ENCODE results near the gene SLC16A10.
"Not testable (repeated sequence)": the region's sequence is repeated elsewhere in the genome, so short reads cannot be mapped to it uniquely, and the experiment has no call there.

SLC16A10 gene

DNA sequence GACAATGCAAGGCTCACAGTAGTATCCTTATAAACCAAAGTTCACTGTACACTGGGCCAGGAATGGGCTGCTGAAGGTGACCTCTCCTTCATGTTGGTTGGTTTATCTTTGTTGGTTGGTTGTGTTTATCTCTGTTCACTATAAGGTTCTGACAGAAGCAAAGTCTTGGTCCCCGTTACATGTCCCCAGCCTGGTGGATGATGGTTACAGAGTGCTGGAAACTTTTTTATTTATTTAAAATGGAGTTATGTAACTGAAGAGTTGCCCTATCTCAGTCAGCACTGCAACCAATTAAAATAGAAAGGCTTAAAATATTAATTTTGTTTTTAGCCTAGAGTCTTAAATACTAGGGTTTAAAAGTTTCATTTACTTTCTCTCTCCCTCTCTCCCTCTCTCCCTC, 100.6 kb downstream of the SLC16A10 start:
- TF ChIP-seq, protein P1, sequence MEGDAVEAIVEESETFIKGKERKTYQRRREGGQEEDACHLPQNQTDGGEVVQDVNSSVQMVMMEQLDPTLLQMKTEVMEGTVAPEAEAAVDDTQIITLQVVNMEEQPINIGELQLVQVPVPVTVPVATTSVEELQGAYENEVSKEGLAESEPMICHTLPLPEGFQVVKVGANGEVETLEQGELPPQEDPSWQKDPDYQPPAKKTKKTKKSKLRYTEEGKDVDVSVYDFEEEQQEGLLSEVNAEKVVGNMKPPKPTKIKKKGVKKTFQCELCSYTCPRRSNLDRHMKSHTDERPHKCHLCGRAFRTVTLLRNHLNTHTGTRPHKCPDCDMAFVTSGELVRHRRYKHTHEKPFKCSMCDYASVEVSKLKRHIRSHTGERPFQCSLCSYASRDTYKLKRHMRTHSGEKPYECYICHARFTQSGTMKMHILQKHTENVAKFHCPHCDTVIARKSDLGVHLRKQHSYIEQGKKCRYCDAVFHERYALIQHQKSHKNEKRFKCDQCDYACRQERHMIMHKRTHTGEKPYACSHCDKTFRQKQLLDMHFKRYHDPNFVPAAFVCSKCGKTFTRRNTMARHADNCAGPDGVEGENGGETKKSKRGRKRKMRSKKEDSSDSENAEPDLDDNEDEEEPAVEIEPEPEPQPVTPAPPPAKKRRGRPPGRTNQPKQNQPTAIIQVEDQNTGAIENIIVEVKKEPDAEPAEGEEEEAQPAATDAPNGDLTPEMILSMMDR (IDR thresholded peaks at IDR 0.05; ENCODE audit: low read length, missing control alignments): no peak
- no peak for DNase-seq (ENCODE audit: low read depth)

GRCh38 chr6:111189666-111190210, 102.4 kb downstream of the SLC16A10 start:
- not testable (repeated sequence) for DNase-seq (ENCODE audit: low read depth)

More for the DNA sequence above, 100.6 kb downstream of the SLC16A10 start:
- no peak overlapping the region for H3K4me3 ChIP-seq (replicated peaks; ENCODE audit: low read depth, low read length)

DNA sequence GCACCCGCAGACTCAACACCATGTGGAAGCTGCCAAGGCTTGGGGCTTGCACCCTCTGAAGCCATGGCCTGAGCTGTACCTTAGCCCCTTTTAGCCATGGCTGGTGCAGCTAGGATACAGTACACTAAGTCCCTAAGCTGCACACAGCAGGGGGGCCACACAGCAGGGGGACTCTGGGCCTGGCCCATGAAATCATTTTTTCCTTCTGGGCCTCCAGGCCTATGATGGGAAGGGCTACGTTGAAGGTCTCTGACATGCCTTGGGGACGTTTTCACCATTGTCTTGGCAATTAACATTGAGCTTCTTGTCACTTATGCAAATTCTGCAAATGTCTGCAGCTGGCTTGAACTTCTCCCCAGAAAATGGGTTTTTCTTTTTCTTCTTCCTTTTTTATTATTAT, 103.3 kb downstream of the SLC16A10 start:
- H3K4me3 ChIP-seq (replicated peaks; ENCODE audit: low read depth, low read length): no peak overlapping the region
- TF ChIP-seq, protein P1 (IDR thresholded peaks at IDR 0.05; ENCODE audit: low read length, missing control alignments): no peak
- DNase-seq (ENCODE audit: low read depth): no peak

More at GRCh38 chr6:111189666-111190210, 102.4 kb downstream of the SLC16A10 start:
- H3K4me3 ChIP-seq (replicated peaks; ENCODE audit: low read depth, low read length): not testable (repeated sequence)

DNA sequence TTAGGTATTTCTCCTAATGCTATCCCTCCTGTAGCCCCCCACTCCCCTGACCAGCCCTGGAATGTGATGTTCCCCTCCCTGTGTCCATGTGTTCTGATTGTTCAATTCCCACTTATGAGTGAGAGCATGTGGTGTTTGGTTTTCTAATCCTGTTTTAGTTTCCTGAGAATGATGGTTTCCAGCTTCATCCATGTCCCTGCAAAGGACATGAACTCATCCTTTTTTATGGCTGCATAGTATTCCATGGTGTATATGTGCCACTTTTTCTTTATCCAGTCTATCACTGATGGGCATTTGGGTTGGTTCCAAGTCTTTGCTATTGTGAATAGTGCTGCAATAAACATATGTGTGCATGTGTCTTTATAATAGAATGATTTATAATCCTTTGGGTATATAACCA, 103.8 kb downstream of the SLC16A10 start:
- not testable (repeated sequence) for DNase-seq (ENCODE audit: low read depth); H3K4me3 ChIP-seq (replicated peaks; ENCODE audit: low read depth, low read length)

DNA sequence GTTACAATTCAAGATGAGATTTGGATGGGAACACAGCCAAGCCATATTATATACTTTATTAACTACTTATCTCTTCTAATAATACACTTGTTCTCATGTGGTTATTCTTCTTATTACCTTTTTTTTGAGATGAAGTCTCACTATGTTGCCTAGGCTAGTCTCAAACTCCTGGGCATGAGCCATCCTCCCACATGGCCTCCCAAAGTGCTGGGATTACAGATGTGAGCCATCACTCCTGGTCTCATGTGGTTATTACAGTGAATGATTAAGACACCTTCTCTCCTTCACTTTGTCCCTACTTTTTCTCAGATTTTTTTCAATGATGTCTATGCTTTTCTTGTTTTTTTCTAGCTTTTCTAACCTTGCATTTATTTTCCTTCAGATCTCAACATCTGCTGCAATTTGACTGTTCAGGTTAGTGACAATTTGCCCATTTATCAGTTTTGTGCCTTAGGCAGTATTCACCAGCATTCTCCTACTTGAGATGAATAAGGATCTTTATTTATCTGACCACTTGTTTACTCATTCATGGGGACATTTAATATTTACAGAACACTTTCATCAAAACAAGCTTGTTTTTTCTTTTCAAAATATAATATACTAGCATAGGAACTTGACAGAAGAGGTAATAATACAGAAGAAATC, 105.7 kb downstream of the SLC16A10 start:
- H3K4me3 ChIP-seq (replicated peaks; ENCODE audit: low read depth, low read length): no peak overlapping the region
- TF ChIP-seq, protein P1 (IDR thresholded peaks at IDR 0.05; ENCODE audit: low read length, missing control alignments): no peak

DNA sequence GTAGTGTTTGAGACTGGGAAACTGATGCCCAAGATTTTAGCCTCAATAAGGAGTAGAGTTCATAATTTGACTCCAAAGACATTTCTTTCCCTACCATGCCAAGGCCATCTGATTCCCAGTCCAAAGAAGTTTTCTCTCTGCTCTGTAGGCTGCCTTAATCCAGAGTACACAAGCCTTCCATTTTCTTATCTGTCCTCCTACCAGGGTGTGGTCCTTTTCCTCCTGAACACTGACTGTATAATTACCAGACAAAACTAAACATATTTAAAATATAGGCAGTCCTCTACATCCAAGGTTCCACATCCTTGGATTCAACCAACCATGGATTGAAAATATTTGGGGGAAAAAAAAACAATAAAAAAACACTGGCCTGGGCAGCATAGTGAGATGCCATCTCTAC, 108.4 kb downstream of the SLC16A10 start:
- no peak for DNase-seq (ENCODE audit: low read depth)
- H3K4me3 ChIP-seq (replicated peaks; ENCODE audit: low read depth, low read length): no peak overlapping the region
- TF ChIP-seq, protein P1 (IDR thresholded peaks at IDR 0.05; ENCODE audit: low read length, missing control alignments): no peak

More for the DNA sequence above, 105.7 kb downstream of the SLC16A10 start:
- no peak for DNase-seq (ENCODE audit: low read depth)

DNA sequence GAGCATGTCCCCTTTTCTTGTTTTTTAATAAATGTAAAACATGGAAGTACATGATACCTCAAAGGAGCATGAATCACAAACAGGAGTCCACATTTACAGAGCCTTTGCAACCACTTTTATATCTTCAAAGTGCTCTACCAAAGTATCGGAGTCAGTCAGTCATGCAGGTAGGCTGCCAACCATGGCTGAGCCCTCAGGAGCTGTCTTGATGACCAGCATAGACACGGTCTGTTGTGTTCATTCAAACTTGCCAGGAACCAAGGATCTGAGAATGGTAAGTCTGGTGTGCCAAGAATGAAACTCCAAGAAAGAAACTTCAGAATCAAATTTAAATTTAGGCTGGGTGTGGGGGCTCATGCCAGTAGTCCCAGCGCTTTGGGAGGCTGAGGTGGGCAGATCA, 111.5 kb downstream of the SLC16A10 start:
- TF ChIP-seq, protein P1 (IDR thresholded peaks at IDR 0.05; ENCODE audit: low read length, missing control alignments): no peak
- DNase-seq (ENCODE audit: low read depth): no peak
- H3K4me3 ChIP-seq (replicated peaks; ENCODE audit: low read depth, low read length): no peak overlapping the region

DNA sequence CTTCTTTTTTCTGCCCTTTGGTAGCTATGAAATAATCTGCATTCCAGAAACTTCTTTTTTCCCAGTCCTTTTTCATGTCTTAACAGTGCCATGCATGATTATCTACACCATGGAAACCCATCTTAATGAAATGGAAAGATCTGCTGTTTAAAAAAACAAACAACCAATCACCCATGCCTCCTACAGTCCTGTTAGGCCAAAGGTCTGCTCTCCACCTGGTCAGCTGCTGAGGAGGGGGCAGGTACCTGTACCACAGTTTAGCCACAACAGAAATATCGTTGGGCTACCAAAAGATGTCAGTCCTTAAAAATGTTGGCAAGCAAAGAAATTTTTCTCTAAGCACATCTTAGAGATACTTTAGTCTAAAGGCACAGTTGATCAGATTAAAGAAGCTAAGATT, 112.6 kb downstream of the SLC16A10 start:
- TF ChIP-seq, protein P1 (IDR thresholded peaks at IDR 0.05; ENCODE audit: low read length, missing control alignments): no peak
- no peak overlapping the region for H3K4me3 ChIP-seq (replicated peaks; ENCODE audit: low read depth, low read length)
- DNase-seq (ENCODE audit: low read depth): no peak
